ENCODE measurements around the gene VWA8.
"Not testable (repeated sequence)": the region's sequence is repeated elsewhere in the genome, so short reads cannot be mapped to it uniquely, and the experiment has no call there.

Gene VWA8

DNA sequence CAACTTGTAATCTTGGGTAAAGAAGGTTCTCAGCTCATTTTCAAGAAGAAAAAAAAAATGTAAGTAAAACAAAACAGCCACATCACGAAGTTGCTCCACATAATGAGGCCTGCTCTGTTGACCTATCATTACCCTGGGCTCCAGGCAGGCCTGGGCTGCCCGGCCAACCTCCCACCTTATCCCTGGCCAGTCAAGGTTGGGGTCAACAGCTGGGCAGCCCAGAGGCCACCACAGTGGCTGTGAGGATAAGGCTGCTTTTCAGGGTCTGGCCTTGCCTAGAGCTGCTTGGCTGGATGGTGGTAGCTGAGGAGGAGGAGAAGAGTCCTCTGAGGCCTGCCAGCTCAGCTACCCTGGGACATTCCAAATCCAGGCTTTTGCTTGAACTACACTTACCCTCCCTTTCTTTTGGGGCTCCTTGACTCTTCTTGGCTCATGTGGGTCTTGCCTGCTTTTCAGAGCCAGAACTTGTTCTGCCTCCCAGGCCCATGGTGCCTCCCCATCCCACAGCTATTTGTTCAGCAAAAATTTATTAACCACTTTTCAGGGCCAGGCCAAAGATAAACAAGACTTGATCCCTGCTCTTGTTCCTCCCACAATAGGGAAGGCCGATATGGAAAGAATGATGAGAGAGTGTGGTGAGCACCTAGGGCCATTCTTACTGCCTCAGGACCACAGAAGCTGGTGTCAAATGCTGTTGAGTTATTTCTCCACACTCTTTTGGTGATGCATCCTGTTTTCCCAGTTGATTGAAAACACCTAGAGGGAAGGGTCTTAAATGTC lies 401.9 kb downstream of the VWA8 start:
- Histone ChIP-seq H3K27ac (no peak overlapping the region), H3K4me3 (no peak overlapping the region)

DNA sequence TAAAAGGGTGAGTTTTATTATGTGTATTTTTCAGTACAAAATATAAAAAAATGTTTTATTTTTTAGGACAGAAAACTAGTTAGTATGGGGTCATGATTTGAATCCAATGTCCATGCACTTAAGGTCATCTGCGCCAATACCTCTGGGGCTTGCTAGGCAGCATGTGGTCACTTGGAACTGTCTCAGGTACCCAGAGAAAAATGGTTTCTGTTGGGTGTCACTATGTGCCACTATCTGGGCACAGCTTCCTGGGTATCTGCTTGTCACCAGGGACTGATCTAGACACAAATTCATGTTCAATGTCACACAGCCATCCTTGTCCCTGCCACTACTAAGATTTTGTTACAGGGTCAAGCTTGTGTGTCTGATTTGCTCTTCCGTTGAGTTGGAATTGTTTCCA lies 403.2 kb downstream of the VWA8 start:
- Histone ChIP-seq H3K27ac (no peak overlapping the region), H3K4me3 (no peak overlapping the region)

DNA sequence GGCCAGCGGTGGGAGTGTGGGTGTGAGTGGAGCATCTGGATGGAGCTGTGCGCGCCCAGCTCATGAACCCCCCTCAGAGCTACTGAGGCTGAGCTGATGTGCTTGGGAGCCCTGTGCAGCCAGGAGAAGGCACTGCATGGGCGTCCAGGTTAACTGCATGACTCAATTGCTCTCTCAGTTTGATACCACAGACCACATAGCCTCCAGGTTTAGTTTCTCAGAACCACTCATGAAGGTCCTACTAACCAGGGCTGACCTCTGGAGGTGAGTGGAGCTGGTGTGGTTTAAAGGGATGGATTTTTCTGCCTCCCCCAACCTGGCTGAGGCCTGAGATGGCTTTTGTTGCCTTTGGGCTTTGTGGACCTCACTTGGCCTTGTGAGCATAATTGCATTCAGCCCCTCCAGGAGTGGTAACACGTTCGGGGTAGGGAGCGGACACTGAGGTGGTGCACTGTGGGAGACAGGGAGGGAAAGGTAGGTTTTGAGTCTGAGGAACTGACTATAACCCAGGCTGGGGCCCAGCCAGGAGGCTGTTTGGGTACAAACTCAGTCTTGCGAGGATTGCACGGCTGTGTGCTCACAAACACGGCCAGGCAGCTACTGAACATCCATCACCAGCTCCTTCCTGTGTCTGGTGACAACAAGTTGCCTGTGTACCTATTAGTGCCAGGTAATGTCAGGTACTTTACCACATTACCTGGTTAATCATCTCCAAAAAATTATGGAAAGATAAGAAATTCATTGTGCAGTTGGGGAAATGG lies 406.1 kb downstream of the VWA8 start:
- H3K4me3 ChIP-seq: no peak overlapping the region
- H3K27ac ChIP-seq: no peak overlapping the region

DNA sequence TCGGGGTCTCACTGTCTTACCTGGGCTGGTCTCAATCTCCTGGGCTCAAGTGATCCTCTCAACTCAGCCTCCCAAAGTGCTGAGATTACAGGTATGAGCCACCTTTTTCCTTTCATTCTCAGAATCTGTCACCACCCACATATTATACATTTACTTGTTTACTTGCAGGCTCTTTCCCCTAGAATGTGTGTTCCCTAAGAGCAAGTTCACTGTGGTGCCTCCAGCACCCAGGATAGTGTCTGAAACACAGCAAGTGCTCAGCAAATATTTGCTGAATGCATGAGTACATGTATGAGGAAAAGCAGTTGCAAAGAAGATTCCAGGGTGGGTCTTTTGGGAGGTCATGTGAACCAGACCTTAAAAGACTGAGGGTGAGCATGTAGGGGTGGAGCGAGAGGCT lies 406.7 kb downstream of the VWA8 start:
- no peak overlapping the region for H3K27ac ChIP-seq

DNA sequence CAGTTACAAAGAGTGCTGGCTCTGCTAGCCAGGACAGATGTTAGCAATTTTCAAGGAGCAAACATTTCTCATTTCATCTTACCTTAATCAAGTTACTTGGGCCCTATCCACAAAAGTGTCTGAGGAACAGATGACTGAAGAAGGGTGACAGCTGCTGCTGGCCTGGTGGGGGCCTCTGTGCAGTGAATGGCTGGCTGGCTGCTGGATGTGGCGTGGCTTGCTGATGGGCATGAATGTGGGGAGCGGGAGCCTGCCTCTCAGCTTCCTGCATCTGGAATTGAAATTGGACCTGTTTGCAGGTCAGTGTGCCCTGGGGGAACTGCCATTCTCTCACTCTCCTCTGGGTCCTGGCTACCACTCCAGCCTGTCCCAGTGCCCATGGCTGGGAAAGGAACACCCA lies 408.9 kb downstream of the VWA8 start:
- no peak overlapping the region for H3K27ac ChIP-seq
- H3K4me3 ChIP-seq: no peak overlapping the region

More for the DNA sequence above, 406.7 kb downstream of the VWA8 start:
- no peak overlapping the region for H3K4me3 ChIP-seq

DNA sequence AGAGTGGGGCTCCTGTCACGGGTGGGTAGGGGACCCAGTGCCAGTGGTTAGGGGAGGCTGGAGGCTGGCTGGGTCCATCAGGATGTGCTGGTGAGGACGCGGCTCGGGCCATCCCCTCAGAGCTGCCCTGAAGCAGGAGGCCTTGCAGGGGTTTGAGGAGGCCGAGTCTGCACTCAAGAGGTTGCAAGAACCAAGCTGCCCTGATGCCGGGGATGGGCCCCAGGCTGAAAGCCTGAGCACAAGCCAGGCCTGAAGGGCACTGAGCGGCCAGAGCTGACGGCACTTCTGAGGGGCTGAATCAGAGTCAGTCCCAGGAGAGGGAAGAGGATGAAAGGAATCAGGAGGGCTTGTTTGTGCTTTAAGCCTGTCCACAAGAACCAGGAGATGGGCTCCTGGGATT lies 410.6 kb downstream of the VWA8 start:
- Histone ChIP-seq H3K4me3 (no peak overlapping the region), H3K27ac (no peak overlapping the region)

DNA sequence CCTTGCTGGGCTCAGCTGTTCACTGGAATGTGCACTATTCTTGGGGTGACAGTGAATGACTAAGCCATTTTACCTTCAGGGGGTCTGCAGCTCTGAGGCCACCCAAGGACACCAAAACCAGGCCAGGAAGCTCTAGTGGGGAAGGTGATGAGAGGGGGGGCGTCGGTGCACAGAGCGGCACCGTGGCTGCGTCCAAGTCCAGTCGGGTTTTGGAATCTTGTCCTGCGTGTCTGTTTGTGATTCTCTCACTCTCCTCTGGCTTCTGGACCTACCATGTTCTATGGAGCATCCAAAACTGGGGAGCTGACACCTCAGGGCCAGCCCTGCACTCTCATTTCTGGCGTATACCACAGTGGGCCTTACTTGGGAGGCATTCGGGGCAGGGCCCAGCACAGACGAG lies 411.4 kb downstream of the VWA8 start:
- no peak overlapping the region for H3K27ac ChIP-seq
- H3K4me3 ChIP-seq: no peak overlapping the region

DNA sequence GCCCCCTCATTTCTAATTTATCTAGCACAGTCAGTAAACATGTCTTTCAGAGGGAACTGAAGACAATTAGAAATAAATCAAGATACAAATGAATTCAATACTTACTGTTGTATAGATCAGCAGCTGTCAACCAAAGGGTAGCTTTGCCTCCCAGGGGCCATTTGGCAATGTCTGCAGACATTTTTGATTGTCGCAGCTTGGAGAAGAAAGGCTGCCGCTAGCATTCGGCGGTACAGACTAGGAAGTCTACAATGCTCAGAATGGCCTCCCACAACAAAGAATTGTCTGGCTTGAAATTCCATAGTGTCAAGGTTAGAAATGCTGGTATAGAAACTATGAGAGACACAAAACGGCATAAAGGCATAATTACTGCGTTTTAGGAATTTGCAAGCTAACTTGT lies 412.0 kb downstream of the VWA8 start:
- H3K27ac ChIP-seq: no peak overlapping the region

DNA sequence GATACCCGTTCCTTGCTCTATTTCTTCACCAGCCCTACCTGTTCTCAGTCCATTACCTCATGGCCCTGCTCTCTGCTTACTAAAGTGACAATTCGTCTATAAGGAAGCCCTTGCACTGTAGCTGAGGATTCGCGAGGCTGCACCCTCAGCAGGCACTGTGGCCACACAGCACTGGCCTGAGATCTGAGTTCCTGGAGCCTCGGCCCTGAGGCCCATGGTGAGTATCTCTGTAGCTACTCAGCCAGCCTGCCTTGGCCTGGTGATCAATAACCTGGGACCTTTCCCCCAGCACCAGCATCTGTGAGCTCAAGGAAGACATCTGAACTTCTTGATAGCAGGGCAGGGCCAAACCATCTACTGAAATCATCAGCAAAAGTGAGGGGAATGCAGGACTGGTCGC lies 412.9 kb downstream of the VWA8 start:
- Histone ChIP-seq H3K4me3 (no peak overlapping the region), H3K27ac (peak overlapping the region in 18 of 21 experiments; percentile 10 to 82 (median 54))

More for the DNA sequence above, 412.0 kb downstream of the VWA8 start:
- no peak overlapping the region for H3K4me3 ChIP-seq

DNA sequence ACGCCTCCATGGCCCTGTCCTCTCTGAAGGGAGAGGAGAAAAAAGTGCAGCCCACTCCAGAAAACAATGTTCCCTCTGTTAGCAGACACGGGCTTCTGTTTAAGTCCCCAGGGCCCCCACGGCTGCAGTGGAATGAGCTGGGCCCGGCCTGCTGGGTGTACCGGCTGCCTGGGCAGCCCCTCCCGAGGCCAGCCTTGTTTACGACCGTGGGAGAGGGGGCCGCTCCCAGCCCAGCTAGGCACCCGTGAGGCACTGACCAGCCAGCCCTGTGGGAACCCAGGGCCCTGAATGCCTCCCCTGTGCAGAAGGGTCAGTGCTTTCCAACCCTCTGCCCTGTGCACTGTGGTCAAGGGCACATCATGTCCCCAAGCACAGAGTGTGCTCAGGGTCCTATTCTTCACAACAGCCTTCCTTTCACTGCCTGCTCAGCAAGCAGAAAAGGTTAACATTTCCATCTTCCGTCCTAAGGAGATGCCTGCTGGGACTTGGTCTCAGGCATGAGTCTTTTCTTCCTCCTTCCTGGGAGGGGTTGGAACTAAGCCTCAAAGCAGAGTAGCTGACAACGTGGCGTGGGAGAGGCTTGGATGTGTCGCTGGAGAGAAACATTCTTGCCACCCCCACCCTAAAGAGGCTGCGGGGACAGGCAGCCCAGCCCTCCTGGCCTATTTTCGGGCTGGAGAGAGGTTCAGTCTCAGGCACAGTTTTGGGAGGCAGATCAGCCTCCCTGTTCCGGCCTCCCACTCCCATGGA lies 413.5 kb downstream of the VWA8 start:
- H3K4me3 ChIP-seq: no peak overlapping the region

DNA sequence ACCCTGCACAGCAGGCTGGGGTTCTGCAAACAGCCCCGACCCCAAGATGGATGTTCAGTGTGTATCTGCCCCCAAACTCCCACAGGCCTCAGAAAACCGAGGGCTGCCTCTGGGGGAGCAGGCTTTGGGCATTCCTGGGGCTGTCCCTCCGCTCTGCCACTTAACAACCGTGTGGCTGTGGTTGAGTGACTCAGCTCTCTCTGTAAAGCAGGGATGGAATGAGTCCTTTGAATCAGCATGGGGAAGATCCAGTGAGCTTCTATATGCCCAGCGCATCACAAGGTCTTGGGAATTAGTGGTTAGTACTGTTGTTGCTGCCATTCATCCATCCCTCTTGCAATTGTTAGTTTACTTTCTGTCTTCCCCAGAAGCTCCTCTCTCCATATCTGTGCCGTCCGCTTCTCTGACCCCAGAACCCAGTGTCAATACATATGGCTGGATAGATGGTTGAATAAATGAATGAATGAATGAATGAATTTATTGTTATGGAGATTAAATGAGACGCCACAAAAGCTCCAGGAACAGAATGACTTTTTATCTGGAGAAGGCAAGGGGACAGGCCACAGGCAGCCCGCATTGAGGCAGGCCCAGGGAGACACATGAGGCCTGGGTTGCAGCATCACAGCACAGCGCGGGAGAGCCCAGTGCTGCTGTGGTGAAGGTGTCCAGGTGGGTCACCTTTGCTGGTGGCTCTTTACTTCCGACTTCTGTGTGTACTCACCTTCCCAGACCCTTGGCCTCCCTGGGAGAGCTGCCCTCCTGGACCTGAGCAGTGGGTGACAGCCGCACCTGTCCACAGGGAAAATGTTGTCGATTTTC lies 414.3 kb downstream of the VWA8 start:
- H3K4me3 ChIP-seq: no peak overlapping the region
- peak overlapping the region in 13 of 21 experiments; percentile 37 to 82 (median 57) for H3K27ac ChIP-seq

More for the DNA sequence above, 413.5 kb downstream of the VWA8 start:
- H3K27ac ChIP-seq: peak overlapping the region in 18 of 21 experiments; percentile 10 to 82 (median 58)

DNA sequence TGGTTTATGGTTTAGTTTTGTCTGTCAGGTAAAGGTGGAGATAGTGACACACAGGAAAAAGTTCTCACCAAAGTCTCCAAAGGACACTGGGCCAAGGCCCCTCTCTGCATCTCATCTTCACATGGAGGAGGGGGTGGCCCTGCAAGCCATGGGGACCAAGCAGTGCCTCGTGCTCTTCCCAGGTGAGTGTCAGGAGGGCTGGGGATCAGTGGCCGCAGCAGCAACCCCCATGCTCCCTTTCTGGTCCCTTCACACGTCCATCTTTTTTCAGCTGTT lies 415.5 kb downstream of the VWA8 start:
- Histone ChIP-seq H3K4me3 (no peak overlapping the region), H3K27ac (no peak overlapping the region)

DNA sequence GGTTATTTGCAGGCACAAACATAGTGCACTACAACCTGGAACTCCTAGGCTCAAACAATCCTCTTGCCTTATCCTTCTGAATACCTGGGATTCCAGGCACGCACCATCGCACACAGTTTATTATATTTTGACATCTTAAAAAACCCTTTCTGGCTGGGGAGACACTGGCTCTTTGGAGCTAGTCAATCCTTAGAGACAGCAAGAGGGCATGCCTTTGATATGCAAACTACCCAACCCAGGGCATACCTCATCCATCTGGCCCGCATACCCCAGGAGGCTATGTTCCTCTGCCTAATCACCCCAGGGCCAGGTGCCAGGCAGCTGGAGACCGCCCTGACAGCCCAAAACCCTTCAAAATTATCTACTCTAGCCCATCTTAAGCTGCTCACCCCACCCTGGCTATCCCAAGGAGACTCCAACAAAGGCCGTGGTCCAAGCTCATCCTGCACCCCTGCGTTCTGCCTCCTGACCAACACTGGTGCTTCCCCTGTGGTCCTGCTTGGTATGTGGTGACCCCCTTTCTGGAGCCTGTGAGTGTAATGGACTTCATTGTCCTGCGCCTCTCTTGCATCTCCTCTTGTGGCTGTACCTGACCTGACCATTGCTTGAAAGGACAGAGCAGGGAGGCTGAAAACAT lies 417.1 kb downstream of the VWA8 start:
- Histone ChIP-seq H3K27ac (no peak overlapping the region), H3K4me3 (no peak overlapping the region)

DNA sequence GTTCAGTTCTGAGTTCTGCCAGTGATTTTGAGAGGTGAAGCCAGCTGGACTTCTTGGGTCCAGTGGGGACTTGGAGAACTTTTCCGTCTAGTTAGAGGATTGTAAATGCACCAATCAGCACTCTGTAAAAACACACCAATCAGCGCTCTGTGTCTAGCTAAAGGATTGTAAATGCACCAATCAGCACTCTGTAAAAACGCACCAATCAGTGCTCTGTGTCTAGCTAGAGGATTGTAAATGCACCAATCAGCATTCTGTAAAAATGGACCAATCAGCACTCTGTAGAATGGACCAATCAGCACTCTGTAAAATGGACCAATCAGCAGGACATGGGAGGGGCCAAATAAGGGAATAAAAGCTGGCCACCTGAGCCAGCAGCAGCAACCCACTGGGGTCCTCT lies 418.1 kb downstream of the VWA8 start:
- not testable (repeated sequence) for H3K4me3 ChIP-seq, H3K27ac ChIP-seq

DNA sequence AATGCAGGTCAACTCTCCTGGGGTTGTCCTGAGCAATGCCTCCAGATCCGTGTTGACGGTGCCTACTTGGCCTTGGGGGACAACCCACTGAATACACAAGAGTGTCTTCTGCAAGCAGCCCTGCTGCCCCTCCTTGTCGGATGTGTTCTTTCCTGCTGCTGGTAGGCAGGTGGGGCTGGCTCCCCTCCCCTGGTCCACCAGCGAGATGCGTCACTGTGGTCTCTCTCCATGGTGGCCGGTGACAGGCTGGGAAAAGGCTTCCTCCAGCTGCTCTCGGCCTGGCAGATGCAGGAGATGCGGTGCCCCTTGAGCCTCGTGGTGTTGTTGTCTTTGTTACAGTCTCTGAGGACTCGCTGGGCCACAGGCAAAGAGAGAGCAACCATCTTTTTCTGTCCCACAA lies 418.6 kb downstream of the VWA8 start:
- Histone ChIP-seq H3K4me3 (no peak overlapping the region), H3K27ac (no peak overlapping the region)

DNA sequence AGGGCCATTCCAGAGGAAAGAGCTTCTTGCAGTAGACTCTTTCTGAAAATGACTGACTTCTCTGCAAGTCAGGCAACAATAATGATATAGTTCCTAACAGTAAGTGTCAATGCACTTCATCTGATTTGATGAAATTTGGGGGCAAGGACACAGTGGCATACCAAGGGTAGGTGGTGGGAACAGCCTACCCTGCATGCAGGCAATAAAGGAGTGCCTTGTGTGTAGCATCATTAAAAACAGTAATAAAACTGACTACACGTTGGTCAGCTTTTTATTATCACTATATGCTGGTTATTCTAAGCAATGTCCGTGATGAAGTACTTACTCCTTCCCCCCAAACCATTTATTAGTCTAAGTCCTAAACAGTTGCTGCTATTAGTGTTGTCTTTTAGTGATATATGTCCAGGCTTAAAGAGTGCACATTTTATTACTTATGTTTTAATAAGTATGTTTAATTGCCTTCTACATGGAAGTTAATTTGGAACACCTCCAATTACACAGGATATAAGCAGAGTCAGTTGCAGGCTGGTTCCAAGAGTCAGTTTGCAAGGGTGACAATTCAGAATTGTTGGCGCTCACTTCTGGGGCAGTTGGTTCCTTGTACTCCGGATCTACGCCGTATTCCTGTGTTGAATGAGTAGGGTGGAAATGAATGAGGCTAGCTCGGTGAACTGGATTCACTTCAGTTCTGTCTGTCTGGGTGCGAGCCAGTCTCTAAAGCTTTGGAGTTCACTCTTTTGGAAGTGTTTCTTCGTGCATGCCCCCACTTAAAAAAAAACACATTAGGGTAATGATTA lies 419.6 kb downstream of the VWA8 start:
- H3K4me3 ChIP-seq: no peak overlapping the region
- H3K27ac ChIP-seq: no peak overlapping the region

DNA sequence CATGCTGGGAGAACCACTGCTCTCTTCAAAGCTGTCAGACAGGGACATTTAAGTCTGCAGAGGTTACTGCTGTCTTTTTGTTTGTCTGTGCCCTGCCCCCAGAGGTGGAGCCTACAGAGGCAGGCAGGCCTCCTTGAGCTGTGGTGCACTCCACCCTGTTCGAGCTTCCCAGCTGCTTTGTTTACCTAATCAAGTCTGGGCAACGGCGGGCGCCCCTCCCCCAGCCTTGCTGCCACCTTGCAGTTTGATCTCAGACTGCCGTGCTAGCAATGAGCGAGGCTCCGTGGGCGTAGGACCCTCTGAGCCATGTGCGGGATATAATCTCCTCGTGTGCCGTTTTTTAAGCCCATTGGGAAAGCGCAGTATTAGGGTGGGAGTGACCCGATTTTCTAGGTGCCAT lies 420.7 kb downstream of the VWA8 start:
- not testable (repeated sequence) for H3K4me3 ChIP-seq
- peak overlapping the region in 3 of 21 experiments; percentile 28 to 42 (median 30) for H3K27ac ChIP-seq

DNA sequence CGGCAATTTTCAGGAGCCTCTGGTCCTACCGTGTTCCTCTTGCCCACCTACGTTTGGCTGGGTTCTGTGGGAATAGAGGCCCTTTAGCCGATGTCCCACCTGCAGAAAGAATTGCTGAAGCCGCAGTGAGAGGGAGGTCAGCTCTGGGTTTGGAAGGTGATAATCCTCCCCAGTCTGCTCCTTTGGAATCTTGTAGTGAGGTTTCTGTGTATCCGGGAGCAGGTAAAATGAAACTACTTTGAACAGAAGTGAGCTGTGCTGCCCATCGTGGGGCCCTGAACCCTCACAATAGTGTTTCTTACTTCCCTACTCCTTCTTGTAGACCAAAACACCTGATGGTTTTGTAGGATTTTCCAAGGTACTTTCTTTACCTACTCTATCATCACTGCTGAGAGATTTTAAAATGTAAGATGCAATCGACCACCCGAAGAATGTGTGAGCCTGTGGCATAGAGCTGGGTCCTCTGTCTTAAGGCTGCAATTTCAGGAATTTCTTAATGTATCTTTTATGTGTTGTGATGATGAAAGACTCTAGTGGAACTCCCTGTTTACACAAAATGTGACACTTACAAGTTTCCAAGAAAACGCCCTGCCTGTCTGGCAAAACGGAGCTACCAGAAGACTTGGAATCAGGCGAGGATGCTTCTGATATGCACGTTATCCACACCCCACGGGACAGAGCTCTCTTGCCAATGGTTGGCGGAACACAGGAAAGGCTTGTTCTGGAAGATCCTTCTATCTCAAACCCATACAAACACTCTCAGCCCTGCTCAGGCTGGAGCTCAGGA lies 427.4 kb downstream of the VWA8 start:
- Histone ChIP-seq H3K27ac (peak overlapping the region in 1 of 21 experiments; percentile 39), H3K4me3 (no peak overlapping the region)
